SK-N-SH (cell line): ENCODE data around the gene CCDC27. TPM values are rescaled to one million over a fixed set of nuclear protein-coding genes. Genes with fewer than 3 reads are reported as not detected.

Experiments
- CTCF ChIA-PET: fragments of 300-600, 350-600 bp; formaldehyde crosslinking; extraction: SDS; loops from one replicate; lab custom pipeline; 2021; lab: Yijun Ruan, JAX
- POLR2A ChIA-PET: fragments of 350-600 bp; sonication (Branson Sonifier 250); formaldehyde crosslinking; extraction: SDS; loops from one replicate; lab custom pipeline; 2020; ENCODE audit warnings: antibody characterized with exemption, inconsistent platforms; lab: Yijun Ruan, JAX
- DNase-seq: peaks from one replicate; pipeline ENCODE4 v3.0.0; 2012
- H2AFZ ChIP-seq: fragments of 200-600 bp; sonication (generic); 2 replicates; pipeline ENCODE4 v1.8.1; 2016; ENCODE audit warnings: antibody characterized with exemption, mild to moderate bottlenecking, low read depth
- H3F3A ChIP-seq: fragments of 200-600 bp; sonication (generic); replicated peaks from 2 replicates; pipeline ENCODE3; 2016; ENCODE audit warnings: antibody characterized with exemption, mild to moderate bottlenecking; ENCODE audit not compliant: insufficient read depth
- H3K27ac ChIP-seq, 2 experiments: fragments of 200-500 bp in 1 of 2; fragments of 200-600 bp in 1 of 2; sonication (Bioruptor generic) in 1 of 2; sonication (generic), shearing (Covaris generic) in 1 of 2; 2 replicates each; pipeline versions ENCODE4 v1.5.1 to v1.6.1; 2014 to 2016; ENCODE audit warnings: low read depth in 2 of 2, inconsistent platforms in 1 of 2, low read length in 1 of 2, mild to moderate bottlenecking in 1 of 2, mixed read lengths in 1 of 2
- H3K27me3 ChIP-seq: fragments of 200-600 bp; sonication (generic), shearing (Covaris generic); 2 replicates; pipeline ENCODE4 v1.6.1; 2016; ENCODE audit warnings: mixed run types; ENCODE audit not compliant: insufficient read depth
- H3K36me3 ChIP-seq, 2 experiments: fragments of 200-500 bp in 1 of 2; fragments of 200-600 bp in 1 of 2; sonication (Bioruptor generic) in 1 of 2; sonication (generic) in 1 of 2; replicated peaks in 1 of 2; 2 replicates each; pipeline versions ENCODE3 to v1.5.1; 2014 to 2016; ENCODE audit warnings: low read length in 1 of 2, mild to moderate bottlenecking in 1 of 2; ENCODE audit not compliant: insufficient read depth in 2 of 2, control insufficient read depth in 1 of 2
- H3K4me1 ChIP-seq, 2 experiments: fragments of 200-500 bp in 1 of 2; fragments of 200-600 bp in 1 of 2; sonication (Bioruptor generic) in 1 of 2; sonication (generic), shearing (Covaris generic) in 1 of 2; 2 replicates each; pipeline versions ENCODE4 v1.5.1 to v1.6.1; 2014 to 2016; ENCODE audit warnings: low read depth in 1 of 2, low read length in 1 of 2, mixed run types in 1 of 2; ENCODE audit not compliant: insufficient read depth in 2 of 2, control insufficient read depth in 1 of 2
- H3K4me2 ChIP-seq: fragments of 200-600 bp; sonication (generic), shearing (Covaris generic); 2 replicates; pipeline ENCODE4 v1.6.1; 2017; ENCODE audit warnings: mixed run types
- H3K4me3 ChIP-seq, 2 experiments: fragments of 200-500 bp in 1 of 2; fragments of 200-600 bp in 1 of 2; sonication (Bioruptor generic) in 1 of 2; sonication (generic), shearing (Covaris generic) in 1 of 2; 2 replicates each; pipeline versions ENCODE4 v1.5.1 to v1.8.1; 2014 to 2016; ENCODE audit warnings: low read depth in 2 of 2, inconsistent platforms in 1 of 2, low read length in 1 of 2, mild to moderate bottlenecking in 1 of 2, mixed read lengths in 1 of 2, moderate library complexity in 1 of 2
- H3K79me2 ChIP-seq: fragments of 200-600 bp; sonication (generic); 2 replicates; pipeline ENCODE4 v1.8.1; 2017; ENCODE audit warnings: mild to moderate bottlenecking; ENCODE audit not compliant: insufficient read depth
- H3K9ac ChIP-seq: fragments of 200-600 bp; sonication (generic); 2 replicates; pipeline ENCODE4 v1.6.1; 2017; ENCODE audit warnings: mixed run types
- H3K9me2 ChIP-seq: fragments of 200-600 bp; sonication (generic); 2 replicates; pipeline ENCODE4 v1.6.1; 2017; ENCODE audit warnings: mixed run types
- H3K9me3 ChIP-seq: fragments of 200-600 bp; sonication (generic); 2 replicates; pipeline ENCODE4 v1.6.1; 2017; ENCODE audit warnings: mixed run types, mild to moderate bottlenecking, moderate library complexity
- H4K20me1 ChIP-seq: fragments of 200-600 bp; sonication (generic); 2 replicates; pipeline ENCODE4 v1.6.1; 2017; ENCODE audit warnings: mild to moderate bottlenecking, mixed run types; ENCODE audit not compliant: insufficient read depth
- CHD2 ChIP-seq: fragments of 150-350 bp; IDR thresholded peaks from 2 replicates; pipeline ENCODE4 v1.6.1; 2018; ENCODE audit warnings: low read length; ENCODE audit not compliant: partially characterized antibody
- CTCF ChIP-seq: fragments of 200-600 bp; sonication (generic); IDR thresholded peaks from 2 replicates; pipeline ENCODE4 v1.6.1; 2017; ENCODE audit warnings: antibody characterized with exemption, mild to moderate bottlenecking, moderate library complexity
- ELF1 ChIP-seq: IDR thresholded peaks from 2 replicates; pipeline ENCODE4 v1.4.0; 2012
- EZH2phosphoT487 ChIP-seq: fragments of 200-600 bp; sonication (generic); IDR thresholded peaks from 2 replicates; pipeline ENCODE4 v1.6.1; 2017; ENCODE audit warnings: low read depth, mixed run types, mild to moderate bottlenecking, antibody characterized with exemption, moderate library complexity, borderline replicate concordance
- FOSL2 ChIP-seq: IDR thresholded peaks from 2 replicates; pipeline ENCODE4 v1.4.0; 2012; ENCODE audit warnings: low read depth, mild to moderate bottlenecking, moderate library complexity, borderline replicate concordance
- FOXJ3 ChIP-seq: sonication (generic); formaldehyde crosslinking; IDR thresholded peaks from 2 replicates; pipeline ENCODE4 v1.5.1; 2020; ENCODE audit warnings: mild to moderate bottlenecking, missing genetic modification reagents
- GABPA ChIP-seq: IDR thresholded peaks from 2 replicates; pipeline ENCODE4 v1.4.0; 2012; ENCODE audit warnings: low read depth, mild to moderate bottlenecking
- MAX ChIP-seq: IDR thresholded peaks from 2 replicates; pipeline ENCODE4 v1.4.0; 2012; ENCODE audit warnings: low read depth
- MXI1 ChIP-seq: IDR thresholded peaks from 2 replicates; pipeline ENCODE4 v1.6.1; 2012; ENCODE audit warnings: mild to moderate bottlenecking, low read depth, low read length, improper control_type of control experiment
- NFIC ChIP-seq: IDR thresholded peaks from 2 replicates; pipeline ENCODE4 v1.4.0; 2012; ENCODE audit warnings: borderline replicate concordance
- NRF1 ChIP-seq: IDR thresholded peaks from 2 replicates; pipeline ENCODE4 v1.6.1; 2012; ENCODE audit warnings: low read depth, mild to moderate bottlenecking, low read length
- PBX3 ChIP-seq: IDR thresholded peaks from 2 replicates; pipeline ENCODE4; 2012
- POLR2AphosphoS5 ChIP-seq: IDR thresholded peaks from 2 replicates; pipeline ENCODE4 v1.6.1; 2012; ENCODE audit warnings: low read depth, low read length
- RAD21 ChIP-seq: IDR thresholded peaks from 2 replicates; pipeline ENCODE4 v1.6.1; 2012; ENCODE audit warnings: mild to moderate bottlenecking, low read length
- RCOR1 ChIP-seq: fragments of 150-350 bp; IDR thresholded peaks from 2 replicates; pipeline ENCODE4 v1.6.1; 2017; ENCODE audit warnings: antibody characterized with exemption, low read length
- SMC3 ChIP-seq: IDR thresholded peaks from 2 replicates; pipeline ENCODE4 v1.6.1; 2012; ENCODE audit warnings: low read depth, low read length, improper control_type of control experiment
- TAF1 ChIP-seq: IDR thresholded peaks from 2 replicates; pipeline ENCODE4 v1.6.1; 2012; ENCODE audit warnings: low read depth, mild to moderate bottlenecking, low read length, moderate library complexity, borderline replicate concordance
- TCF12 ChIP-seq: IDR thresholded peaks from 2 replicates; pipeline ENCODE4 v1.4.0; 2012
- TEAD4 ChIP-seq: IDR thresholded peaks from 2 replicates; pipeline ENCODE4 v1.4.0; 2012; ENCODE audit warnings: mild to moderate bottlenecking, borderline replicate concordance; ENCODE audit not compliant: insufficient read depth
- YY1 ChIP-seq: IDR thresholded peaks from 2 replicates; pipeline ENCODE4 v1.4.0; 2012; ENCODE audit warnings: low read depth, mild to moderate bottlenecking
- WGBS: methylation state at CpG from one replicate; pipeline ENCODE4 v1.1.6; 2017; ENCODE audit warnings: low lambda C conversion rate; 5-methylcytosine and 5-hydroxymethylcytosine counted together
- polyA plus RNA-seq, 3 experiments: library from polyadenylated mRNA; depleted of rRNA; stranded (reverse); fragments of >200 nt; gene quantifications; 2 replicates each; pipeline ENCODE4 v1.2.3, GENCODE V29; 2012

Gene CCDC27
- polyA plus RNA-seq, 1 of the 3 experiments (the other 2 are of a cell fraction), result not detected

- H4K20me1 ChIP-seq, result no peaks in the 10 kb centered on the region
- H3K4me2 ChIP-seq, result peak overlapping the region; percentile 77; the same call in 1 of the 2 replicates
- no peaks in the 10 kb centered on the region for H3K9me2 ChIP-seq
- POLR2A ChIA-PET, result interaction anchor here (0.5 to 1.4 kb wide), 3 partner anchors 11 to 23 kb away, joined by 3 to 9 read pairs (median 8); partner anchors contain the start of gene LRRC47
- no peaks in the 10 kb centered on the region for H3K79me2 ChIP-seq
- H3F3A ChIP-seq, result peaks cover 5% of the 10 kb centered on the region
- H3K27ac ChIP-seq, result peak overlapping the region in 1 of 2 experiments; percentile 92; a peak in 2 of 4 replicates
- no peaks in the 10 kb centered on the region for H3K9me3 ChIP-seq
- H3K9ac ChIP-seq, result no peak overlapping the region
- WGBS, result 92% methylated on average over 6 of the region's 16 CpGs
- no peaks in the 10 kb centered on the region for H3K27me3 ChIP-seq
- H3K4me1 ChIP-seq, result peaks cover 0 to 64% of the 10 kb centered on the region in 2 experiments; a peak in 1 of 4 replicates
- peaks cover 0 to under 1% of the 10 kb centered on the region in 2 experiments for H3K36me3 ChIP-seq
- TF ChIP-seq TCF12 (no peak), ELF1 (no peak), MAX (no peak), NRF1 (no peak), FOSL2 (no peak), FOXJ3 (no peak), YY1 (no peak), PBX3 (no peak), RCOR1 (no peak), MXI1 (no peak), SMC3 (no peak), EZH2phosphoT487 (no peak), NFIC (no peak), CTCF (no peak), TEAD4 (no peak), TAF1 (no peak), CHD2 (no peak), GABPA (no peak), POLR2AphosphoS5 (no peak), RAD21 (no peak)
- no peak for DNase-seq
- CTCF ChIA-PET, result interaction anchor here (0.8 to 1.7 kb wide), 4 partner anchors 17 to 49 kb away, joined by 3 to 4 read pairs (median 3); partner anchors contain the start of gene LRRC47
- H2AFZ ChIP-seq, result no peak overlapping the region
- H3K4me3 ChIP-seq, result peak overlapping the region in 1 of 2 experiments; percentile 61; a peak in 2 of 4 replicates
These were observed 21.5 kb downstream of the CCDC27 start for GRCh38 chr1:3773572-3774275.
